WTC11 (cell line): ENCODE measurements around the gene MEGF6. TPM values are rescaled to one million over a fixed set of nuclear protein-coding genes. Genes with fewer than 3 reads are reported as not detected.

Experiments used
- ATAC-seq: fragments of 200-7000 bp; cut with Tn5 transposase; 2 replicates; pipeline ENCODE4 v1.10.0; 2021; ENCODE audit warnings: mild to moderate bottlenecking, moderate library complexity
- CTCF ChIA-PET: fragments of 300-600 bp; sonication (Branson Sonifier 250); formaldehyde crosslinking; loops from one replicate; lab custom pipeline; 2021; ENCODE audit warnings: antibody characterized with exemption; lab: Charles Lee
- POLR2A ChIA-PET: fragments of 350-600 bp; sonication (Branson Sonifier 250); formaldehyde crosslinking; loops from one replicate; lab custom pipeline; 2021; ENCODE audit warnings: antibody characterized with exemption; lab: Charles Lee
- DNase-seq: peaks from one replicate; pipeline ENCODE4 v3.0.0; 2021; ENCODE audit warnings: low spot score
- H3K27ac Mint-ChIP-seq: 2 replicates; pipeline ENCODE4 v1.8.0; 2021; ENCODE audit warnings: mixed read lengths
- H3K27me3 Mint-ChIP-seq: 2 replicates; pipeline ENCODE4 v1.8.0; 2021; ENCODE audit warnings: low read depth, mild to moderate bottlenecking, moderate library complexity, mixed read lengths
- H3K36me3 Mint-ChIP-seq: 2 replicates; pipeline ENCODE4 v1.8.0; 2021; ENCODE audit warnings: mixed read lengths
- H3K4me1 Mint-ChIP-seq: 2 replicates; pipeline ENCODE4 v1.8.0; 2022; ENCODE audit warnings: mixed read lengths
- H3K4me3 Mint-ChIP-seq: 2 replicates; pipeline ENCODE4 v1.8.0; 2021; ENCODE audit warnings: mild to moderate bottlenecking, moderate library complexity, mixed read lengths
- H3K9me3 Mint-ChIP-seq: 2 replicates; pipeline ENCODE4 v1.8.0; 2021; ENCODE audit warnings: mixed read lengths
- ARID4B ChIP-seq: sonication (generic); formaldehyde crosslinking; IDR thresholded peaks from 2 replicates; pipeline ENCODE4 v1.8.0; 2023; ENCODE audit warnings: missing genetic modification reagents, mild to moderate bottlenecking, borderline replicate concordance
- ATF2 ChIP-seq: sonication (generic); formaldehyde crosslinking; IDR thresholded peaks from 2 replicates; pipeline ENCODE4 v1.8.1; 2022; ENCODE audit warnings: low read depth, missing genetic modification reagents, borderline replicate concordance
- ATF3 ChIP-seq: sonication (generic); formaldehyde crosslinking; conservative IDR thresholded peaks from 2 replicates; pipeline ENCODE4 v1.8.1; 2022; ENCODE audit warnings: mild to moderate bottlenecking, missing genetic modification reagents
- ELF4 ChIP-seq: sonication (generic); formaldehyde crosslinking; IDR thresholded peaks from 2 replicates; pipeline ENCODE4 v1.8.1; 2022; ENCODE audit warnings: low read depth, mild to moderate bottlenecking, moderate library complexity, missing genetic modification reagents
- ERG ChIP-seq: fragments of 250-450 bp; sonication (Bioruptor Pico); IDR thresholded peaks from 2 replicates; pipeline ENCODE4 v1.8.0; 2021; ENCODE audit warnings: mild to moderate bottlenecking
- ESRRA ChIP-seq: sonication (generic); formaldehyde crosslinking; IDR thresholded peaks from 2 replicates; pipeline ENCODE4 v1.8.1; 2022; ENCODE audit warnings: mild to moderate bottlenecking, missing genetic modification reagents, borderline replicate concordance
- FOXP1 ChIP-seq: sonication (generic); formaldehyde crosslinking; IDR thresholded peaks from 2 replicates; pipeline ENCODE4 v1.8.0; 2022; ENCODE audit warnings: missing genetic modification reagents, mild to moderate bottlenecking, moderate library complexity, borderline replicate concordance
- NR1H2 ChIP-seq: sonication (generic); formaldehyde crosslinking; IDR thresholded peaks from 2 replicates; pipeline ENCODE4 v1.9.0; 2021; ENCODE audit warnings: mild to moderate bottlenecking, moderate library complexity, missing genetic modification reagents
- NR2C2 ChIP-seq: sonication (generic); formaldehyde crosslinking; IDR thresholded peaks from 2 replicates; pipeline ENCODE4 v1.8.0; 2022; ENCODE audit warnings: mild to moderate bottlenecking, missing genetic modification reagents
- OVOL2 ChIP-seq: fragments of 250-450 bp; sonication (Bioruptor Pico); IDR thresholded peaks from 2 replicates; pipeline ENCODE4 v1.9.0; 2021; ENCODE audit warnings: mild to moderate bottlenecking, borderline replicate concordance
- TP53 ChIP-seq: sonication (generic); formaldehyde crosslinking; IDR thresholded peaks from 2 replicates; pipeline ENCODE4 v1.8.1; 2023; ENCODE audit warnings: mild to moderate bottlenecking, missing genetic modification reagents
- ZBTB21 ChIP-seq: sonication (generic); formaldehyde crosslinking; IDR thresholded peaks from 2 replicates; pipeline ENCODE4 v1.8.1; 2023; ENCODE audit warnings: mild to moderate bottlenecking, missing genetic modification reagents, borderline replicate concordance
- ZNF121 ChIP-seq: sonication (generic); formaldehyde crosslinking; IDR thresholded peaks from 2 replicates; pipeline ENCODE4 v1.8.0; 2023; ENCODE audit warnings: missing genetic modification reagents
- total RNA-seq: library from RNA; stranded (reverse); gene quantifications from 3 replicates; pipeline ENCODE4 v1.2.3, GENCODE V29; 2021

The MEGF6 gene
- total RNA-seq, 1 experiment from 2014 or later = 24.9 TPM

GRCh38 chr1:3490046-3490745 lies 121.1 kb downstream of the MEGF6 start (continued):
- TF ChIP-seq ERG (CRISPR knock-in tag) = no peak
- no peak for TF ChIP-seq ARID4B (CRISPR knock-in tag)
- no peak for TF ChIP-seq NR2C2 (CRISPR knock-in tag)
- no peak for TF ChIP-seq ATF3 (CRISPR knock-in tag)
- TF ChIP-seq FOXP1 (CRISPR knock-in tag) = no peak
- TF ChIP-seq ELF4 (CRISPR knock-in tag) = no peak
- TF ChIP-seq ESRRA (CRISPR knock-in tag) = no peak
- no peak for TF ChIP-seq ZNF121 (CRISPR knock-in tag)
- no peak for TF ChIP-seq ZBTB21 (CRISPR knock-in tag)

- Mint-ChIP-seq H3K36me3 (peaks cover 12% of the 10 kb centered on the region), H3K4me1 (peaks cover 5% of the 10 kb centered on the region), H3K9me3 (peaks cover 14% of the 10 kb centered on the region), H3K27me3 (peaks cover 3% of the 10 kb centered on the region), H3K27ac (no peak overlapping the region), H3K4me3 (no peak overlapping the region)
- ATAC-seq (no peak), DNase-seq (no peak)
- TF ChIP-seq ELF4 (CRISPR knock-in tag) (no peak), TP53 (CRISPR knock-in tag) (no peak), ATF2 (no peak)
- POLR2A ChIA-PET = no interaction called here
- CTCF ChIA-PET = interaction anchor here (1.0 to 4.0 kb wide), 5 partner anchors 10 to 133 kb away, joined by 3 to 84 read pairs (median 3); no protein-coding TSS in a partner anchor
These were observed 122.9 kb downstream of the MEGF6 start for GRCh38 chr1:3488432-3488831.

GRCh38 chr1:3485016-3485415 lies 126.3 kb downstream of the MEGF6 start:
- H3K36me3 Mint-ChIP-seq = peaks cover 12% of the 10 kb centered on the region
- peaks cover 3% of the 10 kb centered on the region for H3K4me1 Mint-ChIP-seq
- ChIA-PET POLR2A (interaction anchor here (0.6 kb wide), 1 partner anchor 303 kb away, joined by 3 read pairs; no protein-coding TSS in a partner anchor), CTCF (interaction anchor here (0.6 to 3.3 kb wide), 5 partner anchors 11 to 134 kb away, joined by 4 to 50 read pairs (median 6); no protein-coding TSS in a partner anchor)
- peaks cover 14% of the 10 kb centered on the region for H3K9me3 Mint-ChIP-seq
- TF ChIP-seq OVOL2 (CRISPR knock-in tag) (no peak), NR1H2 (CRISPR knock-in tag) (no peak)
- ATAC-seq = no peak
- H3K27me3 Mint-ChIP-seq = peaks cover 3% of the 10 kb centered on the region
- H3K27ac Mint-ChIP-seq = no peak overlapping the region
- DNase-seq = no peak
- no peak overlapping the region for H3K4me3 Mint-ChIP-seq
